Fibroblast of lung (primary cell): ENCODE measurements around the gene UBR3.

Experiments
- CTCF ChIP-seq, 2 donors: IDR thresholded peaks in 1 of 2; conservative IDR thresholded peaks in 1 of 2; 1 replicate in 1 of 2; 2 replicates in 1 of 2; pipeline ENCODE4 v1.5.1; 2011 to 2012; ENCODE audit warnings: low read length in 2 of 2, control low read depth in 1 of 2, inconsistent platforms in 1 of 2, low read depth in 1 of 2, mild to moderate bottlenecking in 1 of 2
- EZH2 ChIP-seq: IDR thresholded peaks from 2 replicates; pipeline ENCODE4 v1.5.1; 2012; ENCODE audit warnings: low read length, control low read depth, mild to moderate bottlenecking; ENCODE audit errors: missing control alignments

- no peak for TF ChIP-seq CTCF (conservative IDR thresholded peaks at IDR 0.05 in 1 of 2, IDR thresholded peaks at IDR 0.05 in 1 of 2; ENCODE audit: low read depth in 1 of 2, low read length in 2 of 2)
- TF ChIP-seq EZH2, result no peak
Observed at GRCh38 chr2:169887120-169887519, 59.9 kb downstream of the UBR3 start.
